GM19193 (cell line): ENCODE data around the gene TRPC4AP.

Experiments
- POLR2A ChIP-seq: IDR thresholded peaks from 4 replicates; pipeline ENCODE4 v1.6.1; 2011; ENCODE audit not compliant: insufficient read depth, insufficient read length; ENCODE audit errors: extremely low read depth

The TRPC4AP gene

DNA sequence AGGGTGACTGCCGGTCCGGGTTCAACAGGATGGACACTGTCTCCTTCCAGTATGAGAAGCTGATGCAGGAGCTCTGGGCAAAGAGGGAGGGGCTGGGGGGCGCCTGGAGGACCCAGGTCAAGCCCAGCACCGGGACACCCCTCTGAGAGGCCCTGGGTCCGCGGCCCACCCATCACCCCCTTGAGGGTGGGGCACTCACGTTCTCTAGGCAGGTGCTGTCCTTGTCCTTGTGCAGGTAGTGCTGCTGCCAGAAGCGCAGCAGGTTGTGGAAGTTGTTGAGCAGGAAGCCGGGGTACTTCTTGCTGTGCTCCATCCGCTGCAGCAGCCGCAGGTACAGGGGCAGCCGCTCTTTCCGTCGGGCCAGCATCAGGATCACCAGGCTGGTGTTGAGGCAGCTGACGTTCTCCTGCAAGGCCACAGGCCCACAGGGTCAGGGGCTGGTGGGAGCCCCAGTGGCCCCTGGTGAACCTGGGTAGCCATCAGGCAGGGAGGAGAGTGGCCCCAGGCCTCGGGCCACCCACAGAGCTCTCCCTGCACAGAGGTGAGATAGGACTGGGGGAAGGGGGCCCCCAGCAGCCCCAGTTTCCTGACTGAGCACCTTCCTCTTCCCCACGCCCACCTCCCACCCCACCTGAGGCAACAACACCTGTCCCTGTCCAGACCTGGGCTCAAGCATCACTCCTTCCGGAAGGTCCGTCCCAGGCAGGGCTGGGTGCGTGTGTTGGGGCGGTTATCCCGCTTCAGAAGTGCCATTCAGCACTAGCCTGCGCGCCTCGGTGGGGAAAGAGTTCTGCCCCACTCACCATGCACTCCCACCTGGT, 89.2 kb downstream of the TRPC4AP start:
- TF ChIP-seq POLR2A = no peak

DNA sequence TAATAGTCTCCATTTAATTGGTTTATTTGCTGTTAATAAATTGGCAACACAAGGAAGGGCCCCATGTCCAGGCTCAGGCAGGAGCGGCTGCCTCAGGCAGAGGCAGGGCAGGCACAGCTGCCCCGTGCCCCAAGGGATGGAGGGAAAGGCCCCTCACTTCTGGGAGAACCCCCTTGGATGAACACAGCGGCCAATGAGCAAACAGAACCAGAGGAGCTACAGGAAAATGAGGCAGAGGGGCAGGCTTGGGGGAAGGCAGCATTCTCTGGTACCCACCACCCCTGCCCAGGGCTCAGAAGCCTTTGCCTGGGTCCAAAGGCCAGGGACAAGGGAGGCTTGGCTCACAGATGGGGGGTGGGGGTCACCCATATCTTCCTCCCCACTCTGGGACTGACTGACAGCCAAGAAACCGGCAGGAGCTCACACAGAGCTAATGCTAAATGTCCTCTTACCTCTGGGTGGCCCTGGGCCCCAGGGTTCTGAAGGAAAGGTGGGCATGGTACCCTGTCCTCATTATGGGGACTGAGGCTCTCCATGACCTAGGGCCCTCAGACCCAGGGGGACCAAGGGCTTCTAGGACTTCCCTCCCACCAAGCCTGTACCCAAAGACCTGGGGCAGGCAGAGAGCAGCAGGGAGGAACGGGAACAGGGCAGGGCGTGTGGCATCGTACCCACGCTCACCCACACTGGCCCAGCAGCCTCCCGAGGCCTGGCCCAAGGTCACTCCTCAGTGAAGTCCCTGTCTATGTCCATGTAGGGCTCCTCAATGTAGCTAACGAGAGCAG, 90.0 kb downstream of the TRPC4AP start:
- no peak for TF ChIP-seq POLR2A

GRCh38 chr20:35001596-35002362, 90.8 kb downstream of the TRPC4AP start:
- no peak for TF ChIP-seq POLR2A

- TF ChIP-seq POLR2A = no peak
These were observed 91.5 kb downstream of the TRPC4AP start for GRCh38 chr20:35000922-35001595.

DNA sequence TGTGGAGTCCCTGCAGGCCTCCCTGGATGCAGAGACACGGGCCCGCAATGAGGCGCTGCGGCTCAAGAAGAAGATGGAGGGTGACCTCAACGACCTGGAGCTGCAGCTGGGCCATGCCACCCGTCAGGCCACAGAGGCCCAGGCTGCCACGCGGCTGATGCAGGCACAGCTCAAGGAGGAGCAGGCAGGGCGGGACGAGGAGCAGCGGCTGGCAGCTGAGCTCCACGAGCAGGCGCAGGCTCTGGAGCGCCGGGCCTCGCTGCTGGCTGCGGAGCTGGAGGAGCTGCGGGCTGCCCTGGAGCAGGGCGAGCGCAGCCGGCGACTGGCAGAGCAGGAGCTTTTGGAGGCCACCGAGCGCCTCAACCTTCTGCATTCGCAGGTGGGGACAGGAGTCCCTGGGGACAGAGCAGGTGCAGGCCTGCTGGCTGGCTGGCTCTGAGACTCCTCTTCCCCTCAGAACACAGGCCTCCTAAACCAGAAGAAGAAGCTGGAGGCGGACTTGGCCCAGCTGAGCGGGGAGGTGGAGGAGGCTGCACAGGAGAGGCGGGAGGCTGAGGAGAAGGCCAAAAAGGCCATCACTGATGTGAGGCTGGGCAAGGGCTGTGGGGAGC, 92.2 kb downstream of the TRPC4AP start:
- TF ChIP-seq POLR2A = no peak

GRCh38 chr20:34999782-35000181, 92.8 kb downstream of the TRPC4AP start:
- TF ChIP-seq POLR2A = no peak

GRCh38 chr20:34999021-34999451, 93.6 kb downstream of the TRPC4AP start:
- TF ChIP-seq POLR2A = no peak

GRCh38 chr20:34998331-34998950, 94.2 kb downstream of the TRPC4AP start:
- TF ChIP-seq POLR2A = no peak

DNA sequence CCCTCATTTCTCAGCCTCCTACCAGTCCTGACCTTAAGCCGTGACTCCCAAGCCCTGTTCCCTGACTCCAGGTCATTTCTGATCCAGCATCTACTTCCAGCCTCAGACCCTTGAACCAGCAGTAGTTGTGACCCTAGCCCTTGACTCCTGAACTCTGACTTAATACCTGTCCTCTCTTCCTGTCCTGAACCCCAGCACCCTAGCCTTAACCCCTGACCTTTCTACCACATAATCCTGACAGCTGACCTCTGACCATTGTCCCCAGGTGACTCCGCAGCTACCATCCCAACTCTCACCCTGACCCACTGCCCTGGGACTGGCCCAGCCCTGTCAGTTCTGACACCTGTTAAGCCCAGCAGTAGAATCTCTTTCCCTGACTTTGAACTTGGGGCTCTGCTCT, 94.8 kb downstream of the TRPC4AP start:
- TF ChIP-seq POLR2A = no peak

- TF ChIP-seq POLR2A = no peak
These were observed 95.5 kb downstream of the TRPC4AP start for GRCh38 chr20:34997131-34997561.

DNA sequence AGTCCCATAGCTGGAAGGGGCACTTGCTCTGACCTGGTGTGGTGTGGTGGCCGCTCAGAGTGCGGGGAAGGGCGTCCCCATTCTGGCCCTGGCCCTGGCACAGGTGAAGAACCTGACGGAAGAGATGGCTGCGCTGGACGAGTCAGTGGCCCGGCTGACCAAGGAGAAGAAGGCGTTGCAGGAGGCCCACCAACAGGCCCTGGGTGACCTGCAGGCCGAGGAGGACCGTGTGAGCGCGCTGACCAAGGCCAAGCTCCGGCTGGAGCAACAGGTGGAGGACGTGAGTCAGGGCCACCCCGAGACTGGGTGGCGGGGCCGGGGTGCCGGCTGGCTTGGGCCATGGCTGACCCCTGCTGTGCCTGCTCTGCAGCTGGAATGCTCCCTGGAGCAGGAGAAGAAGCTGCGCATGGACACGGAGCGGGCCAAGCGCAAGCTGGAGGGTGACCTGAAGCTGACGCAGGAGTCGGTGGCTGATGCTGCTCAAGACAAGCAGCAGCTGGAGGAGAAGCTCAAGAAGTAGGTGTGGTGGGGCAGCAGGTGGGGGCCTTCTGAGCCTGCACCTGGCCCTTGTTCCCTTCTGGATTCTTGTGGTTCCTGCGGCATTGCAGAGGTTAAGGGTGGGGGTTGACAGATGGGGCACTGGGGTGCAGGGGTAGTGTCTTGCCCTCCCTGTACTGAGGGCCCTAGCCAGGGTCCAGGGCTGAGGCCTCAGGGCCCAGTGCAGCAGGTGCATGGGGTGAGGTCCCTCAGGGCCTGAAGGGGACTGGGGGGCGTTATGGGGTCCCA, 96.2 kb downstream of the TRPC4AP start:
- no peak for TF ChIP-seq POLR2A

GRCh38 chr20:34995696-34996095, 96.9 kb downstream of the TRPC4AP start:
- no peak for TF ChIP-seq POLR2A

GRCh38 chr20:34995192-34995591, 97.4 kb downstream of the TRPC4AP start:
- no peak for TF ChIP-seq POLR2A
